Nephron (organoid): Measurements from ENCODE around the gene FOXE3.

Source experiments
- H3K27ac Mint-ChIP-seq, 3 experiments: 2 replicates each; pipeline ENCODE4 v1.8.0; 2020; ENCODE audit warnings: mixed read lengths in 3 of 3, mild to moderate bottlenecking in 2 of 3, moderate library complexity in 1 of 3
- H3K27me3 Mint-ChIP-seq: 2 replicates; pipeline ENCODE4 v1.8.0; 2021; ENCODE audit warnings: low read depth, mild to moderate bottlenecking, moderate library complexity, mixed read lengths
- H3K36me3 Mint-ChIP-seq: 2 replicates; pipeline ENCODE4 v1.8.0; 2020; ENCODE audit warnings: low read depth, mixed read lengths
- H3K4me1 Mint-ChIP-seq: 2 replicates; pipeline ENCODE4 v1.8.0; 2020; ENCODE audit warnings: mixed read lengths
- H3K4me3 Mint-ChIP-seq, 3 experiments: 2 replicates each; pipeline ENCODE4 v1.8.0; 2020; ENCODE audit warnings: mild to moderate bottlenecking in 3 of 3, mixed read lengths in 3 of 3, moderate library complexity in 2 of 3
- H3K9me3 Mint-ChIP-seq: 2 replicates; pipeline ENCODE4 v1.8.0; 2020; ENCODE audit warnings: mixed read lengths
- CTCF ChIP-seq, 3 experiments: fragments of 200-600 bp; sonication (generic); IDR thresholded peaks; one replicate each; pipeline ENCODE4 v1.5.0; 2021; ENCODE audit warnings: antibody characterized with exemption in 3 of 3; ENCODE audit not compliant: unreplicated experiment in 3 of 3

The FOXE3 gene

GRCh38 chr1:47416319-47417169 lies 459 bp downstream of the FOXE3 start:
- TF ChIP-seq CTCF (IDR thresholded peaks at IDR 0.05; ENCODE audit: unreplicated experiment in 3 of 3) = no peak
- Mint-ChIP-seq H3K4me3 (peak overlapping the region; percentile 76 to 81 (median 76)), H3K36me3 (peaks cover 5% of the 10 kb centered on the region), H3K27ac (no peak overlapping the region), H3K4me1 (no peaks in the 10 kb centered on the region), H3K27me3 (peaks cover 77% of the 10 kb centered on the region), H3K9me3 (no peaks in the 10 kb centered on the region)

- peaks cover 5% of the 10 kb centered on the region for H3K36me3 Mint-ChIP-seq
- TF ChIP-seq CTCF (IDR thresholded peaks at IDR 0.05; ENCODE audit: unreplicated experiment in 3 of 3) = no peak
- H3K4me3 Mint-ChIP-seq = peak overlapping the region; percentile 54 to 73 (median 62)
- no peaks in the 10 kb centered on the region for H3K4me1 Mint-ChIP-seq
- no peaks in the 10 kb centered on the region for H3K9me3 Mint-ChIP-seq
- peaks cover 83% of the 10 kb centered on the region for H3K27me3 Mint-ChIP-seq
- H3K27ac Mint-ChIP-seq = no peak overlapping the region
Observed at GRCh38 chr1:47417170-47418044, 1.3 kb downstream of the FOXE3 start.

GRCh38 chr1:47418122-47418521 lies 2.0 kb downstream of the FOXE3 start:
- no peak overlapping the region for H3K27ac Mint-ChIP-seq
- no peaks in the 10 kb centered on the region for H3K4me1 Mint-ChIP-seq
- no peak for TF ChIP-seq CTCF (IDR thresholded peaks at IDR 0.05; ENCODE audit: unreplicated experiment in 3 of 3)
- peak overlapping the region; percentile 62 to 73 (median 69) for H3K4me3 Mint-ChIP-seq
- peaks cover 85% of the 10 kb centered on the region for H3K27me3 Mint-ChIP-seq
- H3K9me3 Mint-ChIP-seq = no peaks in the 10 kb centered on the region
- peaks cover 5% of the 10 kb centered on the region for H3K36me3 Mint-ChIP-seq

- TF ChIP-seq CTCF (IDR thresholded peaks at IDR 0.05; ENCODE audit: unreplicated experiment in 3 of 3) = no peak
- peaks cover 81% of the 10 kb centered on the region for H3K27me3 Mint-ChIP-seq
- H3K9me3 Mint-ChIP-seq = no peaks in the 10 kb centered on the region
- no peak overlapping the region for H3K27ac Mint-ChIP-seq
- peaks cover 5% of the 10 kb centered on the region for H3K36me3 Mint-ChIP-seq
- peak overlapping the region in 1 of 3 experiments; percentile 38 for H3K4me3 Mint-ChIP-seq
- H3K4me1 Mint-ChIP-seq = no peaks in the 10 kb centered on the region
Observed at GRCh38 chr1:47418681-47419325, 2.7 kb downstream of the FOXE3 start.

GRCh38 chr1:47420547-47420946 lies 4.5 kb downstream of the FOXE3 start:
- Mint-ChIP-seq H3K27ac (no peak overlapping the region), H3K9me3 (no peaks in the 10 kb centered on the region), H3K36me3 (peaks cover 5% of the 10 kb centered on the region), H3K4me3 (no peak overlapping the region), H3K27me3 (peaks cover 75% of the 10 kb centered on the region), H3K4me1 (no peaks in the 10 kb centered on the region)
- no peak for TF ChIP-seq CTCF (IDR thresholded peaks at IDR 0.05; ENCODE audit: unreplicated experiment in 3 of 3)
